MM.1S (cell line): Measurements from ENCODE around the gene ACVR1.

ENCODE experiments used
- CTCF ChIP-seq: fragments of 300-600 bp; sonication (generic); IDR thresholded peaks from 2 replicates; pipeline ENCODE4 v1.5.1; 2016; ENCODE audit warnings: antibody characterized with exemption, low read length, mixed read lengths
- EZH2phosphoT487 ChIP-seq: fragments of 300-600 bp; sonication (generic); IDR thresholded peaks from 2 replicates; pipeline ENCODE4 v1.6.1; 2018; ENCODE audit warnings: antibody characterized with exemption, low read length

DNA sequence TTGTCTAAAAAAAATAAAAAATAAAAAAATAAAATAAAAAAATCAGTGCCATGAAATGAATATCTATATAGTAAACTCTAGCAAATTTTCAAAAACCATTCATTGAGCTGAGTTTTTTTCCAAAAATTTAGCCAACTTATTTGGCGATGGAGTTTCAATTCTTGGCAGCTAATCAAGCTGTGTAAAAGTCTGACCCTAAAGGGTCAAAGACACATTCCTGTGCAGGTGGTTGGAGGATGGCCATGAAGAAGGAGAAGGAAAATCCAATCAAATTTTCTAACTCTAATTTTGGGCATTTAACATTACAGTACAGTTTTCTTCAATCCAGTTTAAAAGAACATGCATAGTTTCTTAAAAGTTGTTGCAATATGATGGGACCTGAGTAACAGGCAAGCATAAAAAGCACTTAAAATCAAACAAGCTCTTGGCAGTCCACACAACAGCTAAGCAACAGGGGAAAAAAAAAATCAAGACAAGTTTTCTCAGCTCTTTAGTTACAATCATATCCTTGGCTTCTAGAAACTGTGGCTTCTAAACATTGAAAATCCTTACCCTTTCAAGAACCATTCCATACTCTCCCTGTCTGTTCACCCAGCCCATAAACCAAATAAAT is 54.5 kb downstream of the ACVR1 start:
- TF ChIP-seq EZH2phosphoT487 (no peak), CTCF (no peak)
